ENCODE results near the gene MORC2.

Gene MORC2

GRCh38 chr22:30918761-30919160 is 49.8 kb downstream of the MORC2 start:
- no peak for DNase-seq

GRCh38 chr22:30910358-30910757 is 58.2 kb downstream of the MORC2 start:
- no peak for DNase-seq

- no peak for DNase-seq
Observed at GRCh38 chr22:30909306-30909705, 59.3 kb downstream of the MORC2 start.

- DNase-seq: no peak
Observed at GRCh38 chr22:30908051-30908461, 60.5 kb downstream of the MORC2 start.

GRCh38 chr22:30906946-30907345 is 61.6 kb downstream of the MORC2 start:
- no peak for DNase-seq

- DNase-seq: no peak
Observed at GRCh38 chr22:30906411-30906810, 62.2 kb downstream of the MORC2 start.

- DNase-seq: no peak
Observed at GRCh38 chr22:30905696-30906341, 62.8 kb downstream of the MORC2 start.

- no peak for DNase-seq
Observed at GRCh38 chr22:30903876-30904460, 64.6 kb downstream of the MORC2 start.

GRCh38 chr22:30902496-30903357 is 65.8 kb downstream of the MORC2 start:
- no peak for DNase-seq

- DNase-seq: no peak
Observed at GRCh38 chr22:30894371-30894740, 74.2 kb downstream of the MORC2 start.

- DNase-seq: no peak
Observed at GRCh38 chr22:30893434-30894370, 74.9 kb downstream of the MORC2 start.

- DNase-seq: no peak
Observed at GRCh38 chr22:30892731-30893221, 75.8 kb downstream of the MORC2 start.

- no peak for DNase-seq
Observed at GRCh38 chr22:30892286-30892685, 76.3 kb downstream of the MORC2 start.

GRCh38 chr22:30891781-30892180 is 76.8 kb downstream of the MORC2 start:
- DNase-seq: no peak

GRCh38 chr22:30891443-30891755 is 77.2 kb downstream of the MORC2 start:
- DNase-seq: no peak

GRCh38 chr22:30890686-30891442 is 77.7 kb downstream of the MORC2 start:
- DNase-seq: peak; percentile 46

- DNase-seq: no peak
Observed at GRCh38 chr22:30889996-30890480, 78.5 kb downstream of the MORC2 start.

- DNase-seq: no peak
Observed at GRCh38 chr22:30889268-30889995, 79.1 kb downstream of the MORC2 start.

GRCh38 chr22:30887861-30888260 is 80.7 kb downstream of the MORC2 start:
- no peak for DNase-seq

GRCh38 chr22:30887453-30887852 is 81.1 kb downstream of the MORC2 start:
- DNase-seq: no peak

GRCh38 chr22:30885591-30885990 is 83.0 kb downstream of the MORC2 start:
- DNase-seq: no peak
